Mesothelial cell of epicardium (in vitro differentiated cells): ENCODE results near the gene MLST8. TPM values are rescaled to one million over a fixed set of nuclear protein-coding genes. Genes with fewer than 3 reads are reported as not detected.

Source experiments
- DNase-seq, 2 experiments: peaks; one replicate each; pipeline ENCODE4 v3.0.0; 2021; ENCODE audit warnings: low spot score in 2 of 2; ENCODE audit not compliant: unreplicated experiment in 2 of 2
- H3K27ac Mint-ChIP-seq: 2 replicates; pipeline ENCODE4 v1.8.0; 2021; ENCODE audit warnings: mixed read lengths
- H3K27me3 Mint-ChIP-seq: 2 replicates; pipeline ENCODE4 v1.8.0; 2021; ENCODE audit warnings: low read depth, mixed read lengths
- H3K36me3 Mint-ChIP-seq: 2 replicates; pipeline ENCODE4 v1.8.0; 2021; ENCODE audit warnings: mixed read lengths
- H3K4me1 Mint-ChIP-seq: 2 replicates; pipeline ENCODE4 v1.8.0; 2021; ENCODE audit warnings: mixed read lengths
- H3K4me3 Mint-ChIP-seq: 2 replicates; pipeline ENCODE4 v1.8.0; 2021; ENCODE audit warnings: mild to moderate bottlenecking, moderate library complexity, mixed read lengths
- H3K9me3 Mint-ChIP-seq: 2 replicates; pipeline ENCODE4 v1.8.0; 2021; ENCODE audit warnings: mixed read lengths
- total RNA-seq: library from RNA; stranded (reverse); gene quantifications from 3 replicates; pipeline ENCODE4 v1.2.1, GENCODE V29; 2021
- TF ChIP-seq, protein P1 (sequence below): fragments of 200-600 bp; sonication (generic); IDR thresholded peaks from one replicate; pipeline ENCODE4 v1.5.0; 2021; ENCODE audit warnings: antibody characterized with exemption; ENCODE audit not compliant: unreplicated experiment

MLST8 gene
- total RNA-seq, 1 donor from 2014 or later, result 45.9 TPM

DNA sequence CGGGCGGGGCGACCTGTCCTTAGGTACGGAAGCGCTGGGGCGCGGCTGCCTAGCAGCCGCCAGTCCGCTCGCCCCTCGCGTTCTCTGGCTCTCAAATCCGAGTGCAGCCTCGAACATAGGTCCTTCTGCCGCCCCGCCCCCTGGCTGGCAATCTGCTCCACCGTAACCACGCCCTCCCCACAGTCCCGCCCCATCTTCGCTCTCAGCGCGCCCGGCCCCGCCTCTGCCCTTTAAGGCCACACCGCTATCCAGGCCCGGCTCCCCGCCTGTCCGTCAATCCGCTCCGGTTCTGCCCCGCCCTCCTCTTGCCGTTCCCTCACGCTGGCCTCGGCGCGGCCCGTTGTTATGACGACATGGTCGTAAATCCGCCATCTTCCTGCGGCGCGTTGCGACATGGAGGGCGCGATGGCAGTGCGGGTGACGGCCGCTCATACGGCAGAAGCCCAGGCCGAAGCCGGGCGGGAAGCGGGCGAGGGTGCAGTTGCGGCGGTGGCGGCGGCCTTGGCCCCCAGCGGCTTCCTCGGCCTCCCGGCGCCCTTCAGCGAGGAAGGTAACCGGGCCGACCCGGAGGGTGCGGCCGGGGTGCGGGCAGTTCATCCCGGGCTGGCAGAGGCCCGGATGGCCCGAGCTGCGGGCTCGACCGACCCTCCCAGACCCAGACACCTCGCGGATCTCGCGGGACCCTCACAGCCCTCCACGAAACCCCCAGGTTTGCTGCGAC is 18.1 kb downstream of the MLST8 start, which contains the start of gene E4F1:
Gene E4F1, plus strand, starts transcription at position 371 of the 721 bp plus-strand sequence. Its CDS starts 23 bp downstream, at position 394.
- H3K36me3 Mint-ChIP-seq, result no peaks in the 10 kb centered on the region
- H3K9me3 Mint-ChIP-seq, result no peaks in the 10 kb centered on the region
- H3K4me3 Mint-ChIP-seq, result peak within 1 kb of the TSS; percentile 78
- peak within 1 kb of the TSS; percentile 75 for H3K27ac Mint-ChIP-seq
- H3K4me1 Mint-ChIP-seq, result peaks cover 11% of the 10 kb centered on the region
- H3K27me3 Mint-ChIP-seq, result no peaks in the 10 kb centered on the region
- DNase-seq, result peak; percentile 97 to 98
- TF ChIP-seq, protein P1, sequence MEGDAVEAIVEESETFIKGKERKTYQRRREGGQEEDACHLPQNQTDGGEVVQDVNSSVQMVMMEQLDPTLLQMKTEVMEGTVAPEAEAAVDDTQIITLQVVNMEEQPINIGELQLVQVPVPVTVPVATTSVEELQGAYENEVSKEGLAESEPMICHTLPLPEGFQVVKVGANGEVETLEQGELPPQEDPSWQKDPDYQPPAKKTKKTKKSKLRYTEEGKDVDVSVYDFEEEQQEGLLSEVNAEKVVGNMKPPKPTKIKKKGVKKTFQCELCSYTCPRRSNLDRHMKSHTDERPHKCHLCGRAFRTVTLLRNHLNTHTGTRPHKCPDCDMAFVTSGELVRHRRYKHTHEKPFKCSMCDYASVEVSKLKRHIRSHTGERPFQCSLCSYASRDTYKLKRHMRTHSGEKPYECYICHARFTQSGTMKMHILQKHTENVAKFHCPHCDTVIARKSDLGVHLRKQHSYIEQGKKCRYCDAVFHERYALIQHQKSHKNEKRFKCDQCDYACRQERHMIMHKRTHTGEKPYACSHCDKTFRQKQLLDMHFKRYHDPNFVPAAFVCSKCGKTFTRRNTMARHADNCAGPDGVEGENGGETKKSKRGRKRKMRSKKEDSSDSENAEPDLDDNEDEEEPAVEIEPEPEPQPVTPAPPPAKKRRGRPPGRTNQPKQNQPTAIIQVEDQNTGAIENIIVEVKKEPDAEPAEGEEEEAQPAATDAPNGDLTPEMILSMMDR, result no peak

DNA sequence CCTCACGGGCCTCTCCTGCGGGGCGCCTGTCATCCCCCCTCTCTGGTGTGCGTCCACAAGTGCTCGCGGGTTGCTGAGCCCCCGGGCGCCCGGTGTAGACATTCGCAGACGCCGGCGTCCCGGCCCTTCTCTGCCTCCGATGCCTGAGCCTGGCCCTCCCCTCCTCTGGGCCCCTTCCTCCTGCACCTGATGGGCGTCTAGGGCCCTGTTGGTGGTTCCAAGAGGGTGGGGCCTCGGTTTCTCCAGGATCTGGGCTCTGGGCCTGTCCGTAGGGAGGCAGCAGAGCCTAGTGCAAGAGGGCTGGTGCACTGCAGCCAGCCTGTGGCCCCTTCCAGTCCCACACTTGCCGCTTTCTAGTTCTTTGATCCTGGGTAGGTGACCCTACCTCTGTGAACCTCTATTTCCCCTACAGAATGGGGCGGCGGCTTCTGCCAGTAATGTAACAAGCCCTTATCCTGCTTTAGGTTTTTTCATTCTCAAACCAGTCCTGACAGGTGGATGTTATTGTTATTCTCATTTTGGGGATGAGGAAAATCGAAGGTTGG is 18.8 kb downstream of the MLST8 start:
- no peaks in the 10 kb centered on the region for H3K9me3 Mint-ChIP-seq
- TF ChIP-seq, protein P1, result no peak
- peak overlapping the region; percentile 75 for H3K27ac Mint-ChIP-seq
- peak in 1 of 2 experiments; percentile 68 for DNase-seq
- no peaks in the 10 kb centered on the region for H3K27me3 Mint-ChIP-seq
- peaks cover 11% of the 10 kb centered on the region for H3K4me1 Mint-ChIP-seq
- H3K4me3 Mint-ChIP-seq, result peak overlapping the region; percentile 78
- no peaks in the 10 kb centered on the region for H3K36me3 Mint-ChIP-seq

DNA sequence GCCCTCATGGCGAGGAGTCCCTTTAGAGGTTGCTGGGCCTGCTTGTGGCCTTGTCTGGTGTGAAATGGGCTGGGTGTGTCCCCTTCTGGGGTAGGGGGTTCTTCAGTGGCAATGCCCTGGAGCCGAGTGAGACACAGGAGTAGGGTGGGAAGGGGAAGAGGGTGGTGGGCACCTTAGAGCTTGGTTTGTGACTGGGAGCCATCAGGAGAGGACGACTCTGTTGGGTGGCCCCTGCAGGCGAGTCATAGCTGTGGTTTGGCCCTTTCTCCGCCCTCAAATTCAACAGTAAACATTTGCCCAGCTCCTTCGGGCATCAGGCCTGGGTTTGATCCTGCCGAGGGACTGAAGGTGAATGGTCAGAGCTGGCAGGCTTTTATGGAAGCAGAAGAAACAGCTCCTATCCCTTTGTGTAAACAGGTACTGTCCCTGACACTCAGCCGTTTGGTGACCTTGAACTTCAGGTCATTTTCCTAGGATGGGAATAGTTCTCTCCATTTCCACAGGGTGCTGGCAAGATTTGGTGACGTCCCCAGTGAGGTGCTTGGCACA is 21.1 kb downstream of the MLST8 start:
- no peaks in the 10 kb centered on the region for H3K36me3 Mint-ChIP-seq
- peaks cover 11% of the 10 kb centered on the region for H3K4me1 Mint-ChIP-seq
- H3K4me3 Mint-ChIP-seq, result peak overlapping the region; percentile 34
- H3K9me3 Mint-ChIP-seq, result no peaks in the 10 kb centered on the region
- no peak overlapping the region for H3K27ac Mint-ChIP-seq
- TF ChIP-seq, protein P1, result no peak
- H3K27me3 Mint-ChIP-seq, result no peaks in the 10 kb centered on the region
- no peak for DNase-seq

DNA sequence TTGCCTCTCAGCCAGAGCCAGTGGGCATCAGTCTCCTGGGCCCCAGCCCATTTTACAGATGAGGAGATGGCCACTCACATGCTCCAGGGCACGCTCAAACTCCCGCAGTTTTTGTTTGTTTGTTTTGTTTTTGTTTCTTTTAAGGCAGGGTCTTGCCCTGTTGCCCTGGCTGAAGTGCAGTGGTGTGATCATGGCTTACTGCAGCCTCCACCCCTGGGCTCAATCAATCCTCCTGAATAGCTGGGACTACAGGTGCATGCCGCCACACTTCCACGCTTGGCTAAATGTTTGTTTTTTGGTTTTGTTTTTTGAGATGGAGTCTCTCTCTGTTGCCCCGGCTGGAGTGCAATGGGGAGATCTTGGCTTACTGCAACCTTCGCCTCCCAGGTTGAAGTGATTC is 21.7 kb downstream of the MLST8 start:
- Mint-ChIP-seq H3K4me3 (no peak overlapping the region), H3K27ac (no peak overlapping the region), H3K9me3 (no peaks in the 10 kb centered on the region), H3K36me3 (no peaks in the 10 kb centered on the region), H3K27me3 (no peaks in the 10 kb centered on the region), H3K4me1 (peaks cover 11% of the 10 kb centered on the region)
- no peak for DNase-seq
- TF ChIP-seq, protein P1, result no peak

DNA sequence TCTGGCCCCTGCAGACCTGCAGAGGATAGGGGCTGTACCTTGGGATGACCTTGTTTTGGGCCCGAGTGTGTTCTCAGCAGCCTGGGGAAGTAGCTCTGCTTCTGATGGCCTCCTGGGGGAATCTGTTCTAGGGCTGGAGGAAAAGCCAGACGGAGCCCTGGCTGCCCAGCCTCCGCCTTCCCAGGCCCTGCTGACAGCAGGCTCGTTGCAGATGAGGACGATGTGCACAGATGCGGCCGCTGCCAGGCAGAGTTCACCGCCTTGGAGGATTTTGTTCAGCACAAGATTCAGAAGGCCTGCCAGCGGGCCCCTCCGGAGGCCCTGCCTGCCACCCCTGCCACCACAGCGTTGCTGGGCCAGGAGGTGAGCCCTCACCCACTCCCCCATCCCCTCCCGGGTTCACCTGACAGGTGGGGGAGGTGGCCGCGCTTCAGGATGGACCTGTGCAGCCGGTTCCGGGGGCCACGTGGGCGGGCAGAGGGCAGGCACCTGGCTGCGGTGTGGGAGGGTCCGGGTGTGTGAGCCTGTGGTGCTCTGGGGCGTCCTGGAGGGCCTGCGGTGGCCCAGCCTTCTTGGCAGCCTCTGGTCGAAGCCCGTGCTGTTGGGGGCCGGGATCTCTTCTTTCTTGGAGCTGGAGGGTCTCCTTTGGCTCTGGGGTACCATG is 23.0 kb downstream of the MLST8 start:
- H3K4me3 Mint-ChIP-seq, result no peak overlapping the region

More for the DNA sequence above, 23.0 kb downstream of the MLST8 start:
- DNase-seq, result no peak
- peaks cover 11% of the 10 kb centered on the region for H3K4me1 Mint-ChIP-seq
- H3K36me3 Mint-ChIP-seq, result no peaks in the 10 kb centered on the region
- TF ChIP-seq, protein P1, result no peak
- no peaks in the 10 kb centered on the region for H3K27me3 Mint-ChIP-seq
- H3K27ac Mint-ChIP-seq, result no peak overlapping the region
- no peaks in the 10 kb centered on the region for H3K9me3 Mint-ChIP-seq
